ENCODE results near the gene NDUFAF7.

The NDUFAF7 gene

DNA sequence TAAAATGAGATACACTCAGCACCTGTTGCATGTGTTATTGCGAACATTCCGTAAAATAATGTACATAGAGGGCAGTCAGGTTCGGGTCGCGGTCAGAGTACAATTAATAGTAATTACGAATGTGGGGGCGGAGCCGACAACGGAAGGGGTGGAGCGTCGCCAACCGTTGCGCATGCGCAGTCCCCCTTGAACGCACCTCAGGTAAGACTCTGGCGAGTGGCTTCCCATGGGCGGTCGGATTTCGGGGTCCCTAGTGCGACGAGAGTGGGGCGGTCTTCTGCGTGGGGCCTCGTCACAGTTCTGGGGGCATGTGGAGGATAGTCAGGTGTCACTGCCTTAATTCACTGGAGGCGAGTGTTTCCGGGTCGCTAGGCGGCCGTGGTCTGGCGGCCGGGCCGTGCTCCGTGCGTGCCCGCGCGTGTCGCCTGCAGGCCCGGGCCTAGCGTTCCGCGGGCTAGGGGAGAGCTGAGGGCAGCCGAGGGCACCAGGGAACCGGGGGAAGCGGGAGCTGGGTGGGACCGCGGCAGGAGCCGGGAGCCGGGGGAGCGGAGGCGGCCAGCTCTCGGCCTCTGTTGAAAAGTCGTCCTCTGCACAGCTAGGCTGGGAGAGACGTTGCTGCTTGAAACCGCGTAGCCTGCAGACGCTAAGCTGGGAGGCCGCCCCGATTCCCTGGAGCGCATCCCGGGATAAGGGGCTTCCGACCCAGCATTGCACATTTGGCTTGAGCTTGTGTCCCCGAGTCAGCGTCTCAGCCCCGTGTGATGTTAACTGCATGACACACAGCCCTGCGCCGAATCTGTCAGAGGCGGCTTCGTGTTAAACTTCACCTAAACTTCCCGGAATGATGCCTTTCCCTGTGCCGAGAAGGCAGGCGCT is 34.9 kb upstream of the NDUFAF7 start, which contains the start of gene CEBPZOS (continued):
- TF ChIP-seq, protein P1, sequence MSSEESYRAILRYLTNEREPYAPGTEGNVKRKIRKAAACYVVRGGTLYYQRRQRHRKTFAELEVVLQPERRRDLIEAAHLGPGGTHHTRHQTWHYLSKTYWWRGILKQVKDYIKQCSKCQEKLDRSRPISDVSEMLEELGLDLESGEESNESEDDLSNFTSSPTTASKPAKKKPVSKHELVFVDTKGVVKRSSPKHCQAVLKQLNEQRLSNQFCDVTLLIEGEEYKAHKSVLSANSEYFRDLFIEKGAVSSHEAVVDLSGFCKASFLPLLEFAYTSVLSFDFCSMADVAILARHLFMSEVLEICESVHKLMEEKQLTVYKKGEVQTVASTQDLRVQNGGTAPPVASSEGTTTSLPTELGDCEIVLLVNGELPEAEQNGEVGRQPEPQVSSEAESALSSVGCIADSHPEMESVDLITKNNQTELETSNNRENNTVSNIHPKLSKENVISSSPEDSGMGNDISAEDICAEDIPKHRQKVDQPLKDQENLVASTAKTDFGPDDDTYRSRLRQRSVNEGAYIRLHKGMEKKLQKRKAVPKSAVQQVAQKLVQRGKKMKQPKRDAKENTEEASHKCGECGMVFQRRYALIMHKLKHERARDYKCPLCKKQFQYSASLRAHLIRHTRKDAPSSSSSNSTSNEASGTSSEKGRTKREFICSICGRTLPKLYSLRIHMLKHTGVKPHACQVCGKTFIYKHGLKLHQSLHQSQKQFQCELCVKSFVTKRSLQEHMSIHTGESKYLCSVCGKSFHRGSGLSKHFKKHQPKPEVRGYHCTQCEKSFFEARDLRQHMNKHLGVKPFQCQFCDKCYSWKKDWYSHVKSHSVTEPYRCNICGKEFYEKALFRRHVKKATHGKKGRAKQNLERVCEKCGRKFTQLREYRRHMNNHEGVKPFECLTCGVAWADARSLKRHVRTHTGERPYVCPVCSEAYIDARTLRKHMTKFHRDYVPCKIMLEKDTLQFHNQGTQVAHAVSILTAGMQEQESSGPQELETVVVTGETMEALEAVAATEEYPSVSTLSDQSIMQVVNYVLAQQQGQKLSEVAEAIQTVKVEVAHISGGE (tag by site-specific recombination; conservative IDR thresholded peaks at IDR 0.05; ENCODE audit: low read depth) = peak; percentile 71; the same call in 1 of the 2 replicates
- TF ChIP-seq, protein P2, sequence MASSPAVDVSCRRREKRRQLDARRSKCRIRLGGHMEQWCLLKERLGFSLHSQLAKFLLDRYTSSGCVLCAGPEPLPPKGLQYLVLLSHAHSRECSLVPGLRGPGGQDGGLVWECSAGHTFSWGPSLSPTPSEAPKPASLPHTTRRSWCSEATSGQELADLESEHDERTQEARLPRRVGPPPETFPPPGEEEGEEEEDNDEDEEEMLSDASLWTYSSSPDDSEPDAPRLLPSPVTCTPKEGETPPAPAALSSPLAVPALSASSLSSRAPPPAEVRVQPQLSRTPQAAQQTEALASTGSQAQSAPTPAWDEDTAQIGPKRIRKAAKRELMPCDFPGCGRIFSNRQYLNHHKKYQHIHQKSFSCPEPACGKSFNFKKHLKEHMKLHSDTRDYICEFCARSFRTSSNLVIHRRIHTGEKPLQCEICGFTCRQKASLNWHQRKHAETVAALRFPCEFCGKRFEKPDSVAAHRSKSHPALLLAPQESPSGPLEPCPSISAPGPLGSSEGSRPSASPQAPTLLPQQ (tag by site-specific recombination; IDR thresholded peaks at IDR 0.05) = peak; percentile 48; the same call in 1 of the 2 replicates
- TF ChIP-seq, protein P3, sequence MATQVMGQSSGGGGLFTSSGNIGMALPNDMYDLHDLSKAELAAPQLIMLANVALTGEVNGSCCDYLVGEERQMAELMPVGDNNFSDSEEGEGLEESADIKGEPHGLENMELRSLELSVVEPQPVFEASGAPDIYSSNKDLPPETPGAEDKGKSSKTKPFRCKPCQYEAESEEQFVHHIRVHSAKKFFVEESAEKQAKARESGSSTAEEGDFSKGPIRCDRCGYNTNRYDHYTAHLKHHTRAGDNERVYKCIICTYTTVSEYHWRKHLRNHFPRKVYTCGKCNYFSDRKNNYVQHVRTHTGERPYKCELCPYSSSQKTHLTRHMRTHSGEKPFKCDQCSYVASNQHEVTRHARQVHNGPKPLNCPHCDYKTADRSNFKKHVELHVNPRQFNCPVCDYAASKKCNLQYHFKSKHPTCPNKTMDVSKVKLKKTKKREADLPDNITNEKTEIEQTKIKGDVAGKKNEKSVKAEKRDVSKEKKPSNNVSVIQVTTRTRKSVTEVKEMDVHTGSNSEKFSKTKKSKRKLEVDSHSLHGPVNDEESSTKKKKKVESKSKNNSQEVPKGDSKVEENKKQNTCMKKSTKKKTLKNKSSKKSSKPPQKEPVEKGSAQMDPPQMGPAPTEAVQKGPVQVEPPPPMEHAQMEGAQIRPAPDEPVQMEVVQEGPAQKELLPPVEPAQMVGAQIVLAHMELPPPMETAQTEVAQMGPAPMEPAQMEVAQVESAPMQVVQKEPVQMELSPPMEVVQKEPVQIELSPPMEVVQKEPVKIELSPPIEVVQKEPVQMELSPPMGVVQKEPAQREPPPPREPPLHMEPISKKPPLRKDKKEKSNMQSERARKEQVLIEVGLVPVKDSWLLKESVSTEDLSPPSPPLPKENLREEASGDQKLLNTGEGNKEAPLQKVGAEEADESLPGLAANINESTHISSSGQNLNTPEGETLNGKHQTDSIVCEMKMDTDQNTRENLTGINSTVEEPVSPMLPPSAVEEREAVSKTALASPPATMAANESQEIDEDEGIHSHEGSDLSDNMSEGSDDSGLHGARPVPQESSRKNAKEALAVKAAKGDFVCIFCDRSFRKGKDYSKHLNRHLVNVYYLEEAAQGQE (tag by site-specific recombination; IDR thresholded peaks at IDR 0.05) = 0 out of 2 replicates have a peak, but pooled peaks have one; percentile 17
- TF ChIP-seq GLIS1 (tag by site-specific recombination; IDR thresholded peaks at IDR 0.05) (no peak), ZNF121 (tag by site-specific recombination; IDR thresholded peaks at IDR 0.05) (0 out of 2 replicates have a peak, but pooled peaks have one; percentile 24), EGR2 (tag by site-specific recombination; IDR thresholded peaks at IDR 0.05; ENCODE audit: low read depth) (0 out of 2 replicates have a peak, but pooled peaks have one; percentile 17), SP3 (tag by site-specific recombination; IDR thresholded peaks at IDR 0.05) (peak; percentile 79), KLF7 (tag by site-specific recombination; IDR thresholded peaks at IDR 0.05; ENCODE audit: borderline replicate concordance) (no peak), ZNF266 (tag by site-specific recombination; IDR thresholded peaks at IDR 0.05; ENCODE audit: low read depth) (no peak), ZBTB8A (tag by site-specific recombination; IDR thresholded peaks at IDR 0.05) (peak; percentile 31; the same call in 1 of the 2 replicates), OSR2 (tag by site-specific recombination; IDR thresholded peaks at IDR 0.05) (no peak), PRDM1 (tag by site-specific recombination; IDR thresholded peaks at IDR 0.05) (no peak), ZSCAN30 (tag by site-specific recombination; IDR thresholded peaks at IDR 0.05) (peak; percentile 49; the same call in 1 of the 2 replicates), ZNF391 (tag by site-specific recombination; IDR thresholded peaks at IDR 0.05; ENCODE audit: borderline replicate concordance, low read depth) (peak; percentile 12; the same call in 1 of the 2 replicates), ZNF621 (tag by site-specific recombination; IDR thresholded peaks at IDR 0.05) (no peak), MYNN (tag by site-specific recombination; IDR thresholded peaks at IDR 0.05; ENCODE audit: borderline replicate concordance) (no peak), BCL11A (tag by site-specific recombination; IDR thresholded peaks at IDR 0.05; ENCODE audit: low read depth) (no peak), ZNF791 (tag by site-specific recombination; IDR thresholded peaks at IDR 0.05) (no peak), ZNF626 (tag by site-specific recombination; IDR thresholded peaks at IDR 0.05) (no peak)
- TF ChIP-seq, protein P4, sequence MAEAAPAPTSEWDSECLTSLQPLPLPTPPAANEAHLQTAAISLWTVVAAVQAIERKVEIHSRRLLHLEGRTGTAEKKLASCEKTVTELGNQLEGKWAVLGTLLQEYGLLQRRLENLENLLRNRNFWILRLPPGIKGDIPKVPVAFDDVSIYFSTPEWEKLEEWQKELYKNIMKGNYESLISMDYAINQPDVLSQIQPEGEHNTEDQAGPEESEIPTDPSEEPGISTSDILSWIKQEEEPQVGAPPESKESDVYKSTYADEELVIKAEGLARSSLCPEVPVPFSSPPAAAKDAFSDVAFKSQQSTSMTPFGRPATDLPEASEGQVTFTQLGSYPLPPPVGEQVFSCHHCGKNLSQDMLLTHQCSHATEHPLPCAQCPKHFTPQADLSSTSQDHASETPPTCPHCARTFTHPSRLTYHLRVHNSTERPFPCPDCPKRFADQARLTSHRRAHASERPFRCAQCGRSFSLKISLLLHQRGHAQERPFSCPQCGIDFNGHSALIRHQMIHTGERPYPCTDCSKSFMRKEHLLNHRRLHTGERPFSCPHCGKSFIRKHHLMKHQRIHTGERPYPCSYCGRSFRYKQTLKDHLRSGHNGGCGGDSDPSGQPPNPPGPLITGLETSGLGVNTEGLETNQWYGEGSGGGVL (tag by site-specific recombination; IDR thresholded peaks at IDR 0.05) = no peak
- TF ChIP-seq, protein P5, sequence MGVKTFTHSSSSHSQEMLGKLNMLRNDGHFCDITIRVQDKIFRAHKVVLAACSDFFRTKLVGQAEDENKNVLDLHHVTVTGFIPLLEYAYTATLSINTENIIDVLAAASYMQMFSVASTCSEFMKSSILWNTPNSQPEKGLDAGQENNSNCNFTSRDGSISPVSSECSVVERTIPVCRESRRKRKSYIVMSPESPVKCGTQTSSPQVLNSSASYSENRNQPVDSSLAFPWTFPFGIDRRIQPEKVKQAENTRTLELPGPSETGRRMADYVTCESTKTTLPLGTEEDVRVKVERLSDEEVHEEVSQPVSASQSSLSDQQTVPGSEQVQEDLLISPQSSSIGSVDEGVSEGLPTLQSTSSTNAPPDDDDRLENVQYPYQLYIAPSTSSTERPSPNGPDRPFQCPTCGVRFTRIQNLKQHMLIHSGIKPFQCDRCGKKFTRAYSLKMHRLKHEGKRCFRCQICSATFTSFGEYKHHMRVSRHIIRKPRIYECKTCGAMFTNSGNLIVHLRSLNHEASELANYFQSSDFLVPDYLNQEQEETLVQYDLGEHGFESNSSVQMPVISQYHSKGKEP (tag by site-specific recombination; IDR thresholded peaks at IDR 0.05) = no peak
- TF ChIP-seq, protein P6, sequence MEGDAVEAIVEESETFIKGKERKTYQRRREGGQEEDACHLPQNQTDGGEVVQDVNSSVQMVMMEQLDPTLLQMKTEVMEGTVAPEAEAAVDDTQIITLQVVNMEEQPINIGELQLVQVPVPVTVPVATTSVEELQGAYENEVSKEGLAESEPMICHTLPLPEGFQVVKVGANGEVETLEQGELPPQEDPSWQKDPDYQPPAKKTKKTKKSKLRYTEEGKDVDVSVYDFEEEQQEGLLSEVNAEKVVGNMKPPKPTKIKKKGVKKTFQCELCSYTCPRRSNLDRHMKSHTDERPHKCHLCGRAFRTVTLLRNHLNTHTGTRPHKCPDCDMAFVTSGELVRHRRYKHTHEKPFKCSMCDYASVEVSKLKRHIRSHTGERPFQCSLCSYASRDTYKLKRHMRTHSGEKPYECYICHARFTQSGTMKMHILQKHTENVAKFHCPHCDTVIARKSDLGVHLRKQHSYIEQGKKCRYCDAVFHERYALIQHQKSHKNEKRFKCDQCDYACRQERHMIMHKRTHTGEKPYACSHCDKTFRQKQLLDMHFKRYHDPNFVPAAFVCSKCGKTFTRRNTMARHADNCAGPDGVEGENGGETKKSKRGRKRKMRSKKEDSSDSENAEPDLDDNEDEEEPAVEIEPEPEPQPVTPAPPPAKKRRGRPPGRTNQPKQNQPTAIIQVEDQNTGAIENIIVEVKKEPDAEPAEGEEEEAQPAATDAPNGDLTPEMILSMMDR (tag by site-specific recombination; IDR thresholded peaks at IDR 0.05) = peak; percentile 65
- TF ChIP-seq, protein P7, sequence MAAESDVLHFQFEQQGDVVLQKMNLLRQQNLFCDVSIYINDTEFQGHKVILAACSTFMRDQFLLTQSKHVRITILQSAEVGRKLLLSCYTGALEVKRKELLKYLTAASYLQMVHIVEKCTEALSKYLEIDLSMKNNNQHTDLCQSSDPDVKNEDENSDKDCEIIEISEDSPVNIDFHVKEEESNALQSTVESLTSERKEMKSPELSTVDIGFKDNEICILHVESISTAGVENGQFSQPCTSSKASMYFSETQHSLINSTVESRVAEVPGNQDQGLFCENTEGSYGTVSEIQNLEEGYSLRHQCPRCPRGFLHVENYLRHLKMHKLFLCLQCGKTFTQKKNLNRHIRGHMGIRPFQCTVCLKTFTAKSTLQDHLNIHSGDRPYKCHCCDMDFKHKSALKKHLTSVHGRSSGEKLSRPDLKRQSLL (tag by site-specific recombination; IDR thresholded peaks at IDR 0.05) = no peak

Measured in HEK293 (cell line).